HEK293 (cell line): Measurements from ENCODE around the gene ZFYVE21.

Experiments
- CTCF ChIA-PET: fragments of 350-600 bp; formaldehyde crosslinking; extraction: SDS; loops from one replicate; lab custom pipeline; 2021; ENCODE audit warnings: antibody characterized with exemption; lab: Yijun Ruan, JAX
- POLR2A ChIA-PET: fragments of 300-600 bp; formaldehyde crosslinking; extraction: SDS; loops from one replicate; lab custom pipeline; 2020; ENCODE audit warnings: antibody characterized with exemption, inconsistent platforms; lab: Yijun Ruan, JAX
- H3K27ac ChIP-seq: fragments of 200-500 bp; sonication (Bioruptor generic); 2 replicates; pipeline ENCODE4 v1.5.1; 2014; ENCODE audit warnings: low read depth, low read length, control low read depth, inconsistent platforms; ENCODE audit errors: extremely low read depth
- H3K36me3 ChIP-seq, 2 experiments: fragments of 200-500 bp in 1 of 2; sonication (Bioruptor generic) in 1 of 2; 1 replicate in 1 of 2; 2 replicates in 1 of 2; pipeline ENCODE4 v1.5.1; 2014 to 2017; ENCODE audit warnings: inconsistent platforms in 2 of 2, low read length in 2 of 2; ENCODE audit not compliant: control insufficient read depth in 2 of 2, insufficient read depth in 1 of 2
- H3K4me1 ChIP-seq: fragments of 200-500 bp; sonication (Bioruptor generic); 2 replicates; pipeline ENCODE4 v1.5.1; 2014; ENCODE audit warnings: mild to moderate bottlenecking, low read length, inconsistent platforms; ENCODE audit not compliant: control insufficient read depth, insufficient read depth
- H3K4me3 ChIP-seq: 2 replicates; pipeline ENCODE4 v1.5.1; 2011; ENCODE audit warnings: low read depth, mild to moderate bottlenecking, control low read depth, low read length, moderate library complexity
- H3K9me3 ChIP-seq: fragments of 200-500 bp; sonication (Bioruptor generic); 2 replicates; pipeline ENCODE4 v1.5.1; 2014; ENCODE audit warnings: low read depth, low read length, inconsistent platforms; ENCODE audit not compliant: control insufficient read depth, insufficient read depth
- EGR2 ChIP-seq: fragments of 450-650 bp; formaldehyde crosslinking; IDR thresholded peaks from 2 replicates; pipeline ENCODE4 v1.5.1; 2016; ENCODE audit warnings: low read depth, missing biosample characterization, missing genetic modification characterization
- GLI2 ChIP-seq: fragments of 450-650 bp; formaldehyde crosslinking; IDR thresholded peaks from 2 replicates; pipeline ENCODE4; 2017; ENCODE audit warnings: missing biosample characterization, missing genetic modification characterization, low read depth, borderline replicate concordance
- MZF1 ChIP-seq: fragments of 450-650 bp; formaldehyde crosslinking; IDR thresholded peaks from 2 replicates; pipeline ENCODE4 v1.5.1; 2017; ENCODE audit warnings: missing biosample characterization, missing genetic modification characterization, borderline replicate concordance
- OVOL3 ChIP-seq: fragments of 450-650 bp; formaldehyde crosslinking; IDR thresholded peaks from 2 replicates; pipeline ENCODE4 v1.5.1; 2016; ENCODE audit warnings: missing biosample characterization, missing genetic modification characterization
- PRDM1 ChIP-seq: fragments of 450-650 bp; formaldehyde crosslinking; IDR thresholded peaks from 2 replicates; pipeline ENCODE4; 2016; ENCODE audit warnings: missing biosample characterization, missing genetic modification characterization
- REPIN1 ChIP-seq: fragments of 450-650 bp; formaldehyde crosslinking; IDR thresholded peaks from 2 replicates; pipeline ENCODE4 v1.5.1; 2017; ENCODE audit warnings: missing biosample characterization, missing genetic modification characterization, low read depth
- SP3 ChIP-seq: fragments of 450-650 bp; formaldehyde crosslinking; IDR thresholded peaks from 2 replicates; pipeline ENCODE4 v1.5.1; 2016; ENCODE audit warnings: missing biosample characterization, missing genetic modification characterization
- ZFP41 ChIP-seq: fragments of 450-650 bp; formaldehyde crosslinking; IDR thresholded peaks from 2 replicates; pipeline ENCODE4 v1.5.1; 2016; ENCODE audit warnings: missing biosample characterization, missing genetic modification characterization, borderline replicate concordance
- ZFP69B ChIP-seq: fragments of 450-650 bp; formaldehyde crosslinking; IDR thresholded peaks from 2 replicates; pipeline ENCODE4 v1.5.1; 2016; ENCODE audit warnings: missing biosample characterization, missing genetic modification characterization
- ZNF133 ChIP-seq: fragments of 450-650 bp; formaldehyde crosslinking; IDR thresholded peaks from 2 replicates; pipeline ENCODE4 v1.5.1; 2016; ENCODE audit warnings: missing biosample characterization, missing genetic modification characterization
- ZNF223 ChIP-seq: fragments of 450-650 bp; formaldehyde crosslinking; IDR thresholded peaks from 2 replicates; pipeline ENCODE4 v1.5.1; 2016; ENCODE audit warnings: missing biosample characterization, missing genetic modification characterization
- ZNF335 ChIP-seq: fragments of 450-650 bp; formaldehyde crosslinking; conservative IDR thresholded peaks from 2 replicates; pipeline ENCODE4 v1.5.1; 2016; ENCODE audit warnings: missing biosample characterization, missing genetic modification characterization
- ZNF350 ChIP-seq: fragments of 450-650 bp; formaldehyde crosslinking; IDR thresholded peaks from 2 replicates; pipeline ENCODE4 v1.5.0; 2017; ENCODE audit warnings: missing biosample characterization, mild to moderate bottlenecking, missing genetic modification characterization
- ZNF416 ChIP-seq: fragments of 450-650 bp; formaldehyde crosslinking; IDR thresholded peaks from 2 replicates; pipeline ENCODE4 v1.5.1; 2016; ENCODE audit warnings: missing biosample characterization, missing genetic modification characterization
- ZNF529 ChIP-seq: fragments of 450-650 bp; formaldehyde crosslinking; IDR thresholded peaks from 2 replicates; pipeline ENCODE4 v1.5.1; 2017; ENCODE audit warnings: missing genetic modification characterization, missing biosample characterization; ENCODE audit not compliant: insufficient replicate concordance
- ZNF600 ChIP-seq: fragments of 450-650 bp; formaldehyde crosslinking; IDR thresholded peaks from 2 replicates; pipeline ENCODE4 v1.5.1; 2016; ENCODE audit warnings: missing biosample characterization, missing genetic modification characterization
- TF ChIP-seq, protein P1 (sequence below): fragments of 450-650 bp; formaldehyde crosslinking; IDR thresholded peaks from 2 replicates; pipeline ENCODE4 v1.5.1; 2016; ENCODE audit warnings: missing biosample characterization, missing genetic modification characterization
- TF ChIP-seq, protein P2 (sequence below): fragments of 450-650 bp; formaldehyde crosslinking; IDR thresholded peaks from 2 replicates; pipeline ENCODE4 v1.5.1; 2016; ENCODE audit warnings: missing biosample characterization, missing genetic modification characterization

The ZFYVE21 gene

DNA sequence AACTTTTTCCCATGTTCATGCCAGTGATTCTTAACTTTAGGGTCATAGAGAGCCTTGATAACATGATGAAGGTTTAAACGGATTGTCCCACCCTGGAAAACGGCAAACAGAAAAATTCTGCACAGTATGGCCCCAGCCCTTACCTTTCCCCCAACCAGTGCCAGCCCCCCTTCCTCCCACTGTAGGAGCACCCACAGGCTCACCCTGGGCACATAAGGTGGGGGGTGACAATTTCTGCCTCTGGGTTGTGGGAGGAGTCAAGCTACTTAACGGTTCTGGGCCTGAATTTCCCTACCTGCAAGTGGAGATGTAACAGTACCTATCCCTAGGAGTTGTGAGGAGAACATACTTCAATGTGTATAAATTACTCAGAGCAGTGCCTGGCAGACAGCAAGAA is 18.4 kb upstream of the ZFYVE21 start:
- no peak overlapping the region for H3K4me3 ChIP-seq
- H3K36me3 ChIP-seq: peaks cover 6 to 80% of the 10 kb centered on the region in 2 experiments; a peak in 2 of 3 replicates
- TF ChIP-seq REPIN1 (no peak), ZNF529 (tag by site-specific recombination) (no peak), ZNF133 (tag by site-specific recombination) (no peak), MZF1 (tag by site-specific recombination) (no peak), OVOL3 (tag by site-specific recombination) (no peak), ZFP69B (tag by site-specific recombination) (no peak), ZNF335 (tag by site-specific recombination) (no peak), GLI2 (tag by site-specific recombination) (no peak), PRDM1 (tag by site-specific recombination) (no peak)
- H3K9me3 ChIP-seq: no peaks in the 10 kb centered on the region
- ChIA-PET POLR2A (no interaction called here), CTCF (no interaction called here)
- H3K27ac ChIP-seq: peak overlapping the region; percentile 41; the same call in 1 of the 2 replicates
- peaks cover 11% of the 10 kb centered on the region for H3K4me1 ChIP-seq

DNA sequence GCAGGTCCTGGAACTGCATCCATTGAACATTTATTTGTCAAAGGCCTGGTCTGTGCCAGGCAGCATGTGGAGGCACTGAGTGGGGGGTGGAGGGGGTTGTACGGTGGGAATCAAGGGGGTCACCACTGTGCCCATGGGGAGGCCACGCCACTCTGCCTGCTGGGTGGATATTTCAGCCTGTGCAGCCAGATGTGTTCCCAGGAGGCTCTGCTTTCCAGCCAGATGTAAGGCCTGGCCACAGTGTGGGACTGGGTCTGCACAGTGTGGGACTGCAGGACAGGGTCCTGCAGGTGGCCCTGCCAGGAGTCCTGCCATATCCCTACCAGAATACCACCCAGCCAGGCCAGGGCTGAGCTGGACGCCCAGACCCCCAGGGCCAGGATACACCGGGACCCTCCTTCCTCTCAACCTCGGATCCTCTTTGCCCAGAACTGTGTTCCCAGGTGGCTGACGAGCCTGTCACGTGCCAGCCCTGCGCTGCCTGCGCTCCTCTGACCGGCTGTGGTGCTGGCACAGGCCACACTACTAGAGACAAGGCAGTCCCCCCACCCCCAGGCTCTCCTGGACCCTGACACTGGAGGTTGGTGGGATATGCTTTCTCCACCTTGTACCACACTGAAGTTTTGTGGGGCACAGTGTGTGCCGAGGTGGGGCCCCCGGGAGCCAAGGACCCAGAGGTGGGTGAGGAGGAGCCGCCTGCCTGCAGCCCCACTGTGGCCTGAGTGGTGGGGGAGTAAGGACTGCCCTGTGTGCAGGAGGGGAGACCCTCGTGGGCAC is 17.8 kb upstream of the ZFYVE21 start:
- TF ChIP-seq ZNF416 (no peak), ZNF600 (peak; percentile 50), ZNF223 (tag by site-specific recombination) (peak; percentile 67; the same call in 1 of the 2 replicates), EGR2 (tag by site-specific recombination) (no peak), SP3 (no peak), ZFP41 (tag by site-specific recombination) (no peak), ZNF350 (no peak)
- TF ChIP-seq, protein P1, sequence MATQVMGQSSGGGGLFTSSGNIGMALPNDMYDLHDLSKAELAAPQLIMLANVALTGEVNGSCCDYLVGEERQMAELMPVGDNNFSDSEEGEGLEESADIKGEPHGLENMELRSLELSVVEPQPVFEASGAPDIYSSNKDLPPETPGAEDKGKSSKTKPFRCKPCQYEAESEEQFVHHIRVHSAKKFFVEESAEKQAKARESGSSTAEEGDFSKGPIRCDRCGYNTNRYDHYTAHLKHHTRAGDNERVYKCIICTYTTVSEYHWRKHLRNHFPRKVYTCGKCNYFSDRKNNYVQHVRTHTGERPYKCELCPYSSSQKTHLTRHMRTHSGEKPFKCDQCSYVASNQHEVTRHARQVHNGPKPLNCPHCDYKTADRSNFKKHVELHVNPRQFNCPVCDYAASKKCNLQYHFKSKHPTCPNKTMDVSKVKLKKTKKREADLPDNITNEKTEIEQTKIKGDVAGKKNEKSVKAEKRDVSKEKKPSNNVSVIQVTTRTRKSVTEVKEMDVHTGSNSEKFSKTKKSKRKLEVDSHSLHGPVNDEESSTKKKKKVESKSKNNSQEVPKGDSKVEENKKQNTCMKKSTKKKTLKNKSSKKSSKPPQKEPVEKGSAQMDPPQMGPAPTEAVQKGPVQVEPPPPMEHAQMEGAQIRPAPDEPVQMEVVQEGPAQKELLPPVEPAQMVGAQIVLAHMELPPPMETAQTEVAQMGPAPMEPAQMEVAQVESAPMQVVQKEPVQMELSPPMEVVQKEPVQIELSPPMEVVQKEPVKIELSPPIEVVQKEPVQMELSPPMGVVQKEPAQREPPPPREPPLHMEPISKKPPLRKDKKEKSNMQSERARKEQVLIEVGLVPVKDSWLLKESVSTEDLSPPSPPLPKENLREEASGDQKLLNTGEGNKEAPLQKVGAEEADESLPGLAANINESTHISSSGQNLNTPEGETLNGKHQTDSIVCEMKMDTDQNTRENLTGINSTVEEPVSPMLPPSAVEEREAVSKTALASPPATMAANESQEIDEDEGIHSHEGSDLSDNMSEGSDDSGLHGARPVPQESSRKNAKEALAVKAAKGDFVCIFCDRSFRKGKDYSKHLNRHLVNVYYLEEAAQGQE: no peak
- TF ChIP-seq, protein P2, sequence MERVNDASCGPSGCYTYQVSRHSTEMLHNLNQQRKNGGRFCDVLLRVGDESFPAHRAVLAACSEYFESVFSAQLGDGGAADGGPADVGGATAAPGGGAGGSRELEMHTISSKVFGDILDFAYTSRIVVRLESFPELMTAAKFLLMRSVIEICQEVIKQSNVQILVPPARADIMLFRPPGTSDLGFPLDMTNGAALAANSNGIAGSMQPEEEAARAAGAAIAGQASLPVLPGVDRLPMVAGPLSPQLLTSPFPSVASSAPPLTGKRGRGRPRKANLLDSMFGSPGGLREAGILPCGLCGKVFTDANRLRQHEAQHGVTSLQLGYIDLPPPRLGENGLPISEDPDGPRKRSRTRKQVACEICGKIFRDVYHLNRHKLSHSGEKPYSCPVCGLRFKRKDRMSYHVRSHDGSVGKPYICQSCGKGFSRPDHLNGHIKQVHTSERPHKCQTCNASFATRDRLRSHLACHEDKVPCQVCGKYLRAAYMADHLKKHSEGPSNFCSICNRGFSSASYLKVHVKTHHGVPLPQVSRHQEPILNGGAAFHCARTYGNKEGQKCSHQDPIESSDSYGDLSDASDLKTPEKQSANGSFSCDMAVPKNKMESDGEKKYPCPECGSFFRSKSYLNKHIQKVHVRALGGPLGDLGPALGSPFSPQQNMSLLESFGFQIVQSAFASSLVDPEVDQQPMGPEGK (tag by site-specific recombination): no peak
- TF ChIP-seq, all 188 proteins: peak for 2
- peak overlapping the region; percentile 41; the same call in 1 of the 2 replicates for H3K27ac ChIP-seq
- H3K9me3 ChIP-seq: no peaks in the 10 kb centered on the region
- ChIA-PET POLR2A (interaction anchor here (6.4 kb wide), 1 partner anchor 17 kb away, joined by 31 read pairs; the partner anchor contains the start of genes XRCC3 and ZFYVE21), CTCF (no interaction called here)
- peaks cover 6 to 81% of the 10 kb centered on the region in 2 experiments; a peak in 2 of 3 replicates for H3K36me3 ChIP-seq
- H3K4me1 ChIP-seq: peaks cover 11% of the 10 kb centered on the region
- no peak overlapping the region for H3K4me3 ChIP-seq
